ENCODE results near the gene RNF144A.

DNA sequence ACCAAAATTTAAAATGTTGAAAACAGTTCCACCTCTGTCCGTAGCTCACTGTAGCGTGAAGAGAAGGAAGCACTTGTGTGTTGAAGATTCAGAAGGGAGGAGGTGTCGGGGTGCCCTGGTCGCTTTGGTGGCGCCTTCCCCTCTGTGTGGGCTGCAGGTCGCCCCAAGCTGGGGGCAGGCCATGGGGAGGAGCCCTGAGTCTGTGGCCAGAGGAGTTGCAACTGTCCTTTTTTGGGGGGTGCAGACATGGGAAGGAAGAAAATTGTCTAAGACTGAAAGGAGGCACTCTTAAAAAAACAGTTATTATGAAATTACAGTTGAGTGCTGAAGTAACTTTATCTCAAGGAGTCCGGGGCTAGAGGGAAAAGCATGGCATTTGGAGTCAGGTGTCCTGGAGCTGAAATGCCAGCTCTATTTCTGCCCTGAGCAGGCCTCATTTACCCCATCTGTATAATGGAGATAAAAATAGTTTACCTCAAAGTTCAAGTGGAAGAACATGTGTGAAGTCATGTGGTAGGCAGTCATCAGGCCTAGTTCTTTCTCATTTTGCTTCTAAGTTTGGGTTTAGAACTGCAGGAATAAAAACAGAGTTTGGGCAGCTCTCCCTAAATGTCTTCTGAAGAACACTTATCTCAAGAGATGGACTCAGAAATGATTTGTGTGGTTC lies 82.1 kb downstream of the RNF144A start:
- TF ChIP-seq CTCF (IDR thresholded peaks at IDR 0.05) (no peak), POLR2A (IDR thresholded peaks at IDR 0.05) (no peak)

Data from body of pancreas (tissue), 4 donors.